HG02973 (cell line): ENCODE data around the gene OR2Z1.
"Not testable (repeated sequence)": the region's sequence is repeated elsewhere in the genome, so short reads cannot be mapped to it uniquely, and the experiment has no call there.

ENCODE experiments used
- ATAC-seq: cut with Tn5 transposase; IDR thresholded peaks from one replicate; pipeline ENCODE4 v1.9.1; 2021; ENCODE audit warnings: moderate library complexity; ENCODE audit not compliant: unreplicated experiment

The OR2Z1 gene

GRCh38 chr19:8702350-8702749 lies 19.1 kb upstream of the OR2Z1 start:
- no peak for ATAC-seq

- no peak for ATAC-seq
These were observed 18.2 kb upstream of the OR2Z1 start for GRCh38 chr19:8703223-8703622.

GRCh38 chr19:8705304-8705703 lies 16.1 kb upstream of the OR2Z1 start:
- not testable (repeated sequence) for ATAC-seq

- no peak for ATAC-seq
These were observed 15.7 kb upstream of the OR2Z1 start for GRCh38 chr19:8705742-8706141.

GRCh38 chr19:8710337-8710736 lies 11.1 kb upstream of the OR2Z1 start:
- not testable (repeated sequence) for ATAC-seq

GRCh38 chr19:8722032-8722431 lies 598 bp downstream of the OR2Z1 start:
- ATAC-seq = no peak

- no peak for ATAC-seq
These were observed 2.8 kb downstream of the OR2Z1 start for GRCh38 chr19:8724276-8724675.

GRCh38 chr19:8731428-8732169 lies 10.2 kb downstream of the OR2Z1 start:
- no peak for ATAC-seq

- no peak for ATAC-seq
These were observed 16.9 kb downstream of the OR2Z1 start for GRCh38 chr19:8738377-8738776.

DNA sequence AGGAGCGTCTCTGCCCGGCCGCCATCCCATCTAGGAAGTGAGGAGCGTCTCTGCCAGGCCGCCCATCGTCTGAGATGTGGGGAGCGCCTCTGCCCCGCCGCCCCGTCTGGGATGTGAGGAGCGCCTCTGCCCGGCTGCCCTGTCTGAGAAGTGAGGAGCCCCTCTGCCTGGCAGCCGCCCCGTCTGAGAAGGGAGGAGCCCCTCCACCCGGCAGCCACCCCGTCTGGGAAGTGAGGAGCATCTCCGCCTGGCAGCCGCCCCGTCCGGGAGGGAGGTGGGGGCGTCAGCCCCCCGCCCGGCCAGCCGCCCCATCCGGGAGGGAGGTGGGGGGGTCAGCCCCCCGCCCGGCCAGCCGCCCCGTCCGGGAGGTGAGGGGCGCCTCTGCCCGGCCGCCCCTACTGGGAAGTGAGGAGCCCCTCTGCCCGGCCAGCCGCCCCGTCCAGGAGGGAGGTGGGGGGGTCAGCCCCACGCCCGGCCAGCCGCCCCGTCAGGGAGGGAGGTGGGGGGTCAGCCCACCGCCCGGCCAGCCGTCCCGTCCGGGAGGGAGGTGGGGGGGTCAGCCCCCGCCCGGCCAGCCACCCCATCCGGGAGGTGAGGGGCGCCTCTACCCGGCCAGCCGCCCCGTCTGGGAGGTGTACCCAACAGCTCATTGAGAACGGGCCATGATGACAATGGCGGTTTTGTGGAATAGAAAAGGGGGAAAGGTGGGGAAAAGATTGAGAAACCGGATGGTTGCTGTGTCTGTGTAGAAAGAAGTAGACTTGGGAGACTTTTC lies 18.0 kb downstream of the OR2Z1 start:
- not testable (repeated sequence) for ATAC-seq

- ATAC-seq = not testable (repeated sequence)
These were observed 45.8 kb downstream of the OR2Z1 start for GRCh38 chr19:8767257-8767656.

GRCh38 chr19:8769265-8769664 lies 47.8 kb downstream of the OR2Z1 start:
- not testable (repeated sequence) for ATAC-seq

DNA sequence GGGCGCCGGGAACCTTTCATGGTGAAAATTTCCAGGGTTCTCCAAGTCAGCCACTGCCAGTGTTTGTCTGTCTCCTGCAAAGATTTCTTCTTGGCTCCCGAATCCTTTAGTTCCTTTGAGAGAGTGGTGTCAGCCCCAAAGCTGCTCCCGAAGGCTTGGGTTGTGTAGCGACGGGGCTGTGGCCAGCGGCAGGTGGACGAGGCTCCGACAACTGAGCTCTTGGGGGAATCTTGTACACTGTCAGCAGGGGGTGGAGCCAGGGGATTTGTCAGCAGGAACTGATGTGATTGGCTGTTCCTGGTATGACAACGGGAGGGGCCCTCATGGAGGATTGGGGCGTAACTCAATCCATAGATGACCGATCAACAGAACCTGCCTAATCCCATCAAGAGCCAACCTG lies 52.2 kb downstream of the OR2Z1 start:
- not testable (repeated sequence) for ATAC-seq
